ENCODE results near the gene PTF1A. TPM values are rescaled to one million over a fixed set of nuclear protein-coding genes. Genes with fewer than 3 reads are reported as not detected.

The PTF1A gene
- total RNA-seq, 1 experiment from 2014 or later = not detected

DNA sequence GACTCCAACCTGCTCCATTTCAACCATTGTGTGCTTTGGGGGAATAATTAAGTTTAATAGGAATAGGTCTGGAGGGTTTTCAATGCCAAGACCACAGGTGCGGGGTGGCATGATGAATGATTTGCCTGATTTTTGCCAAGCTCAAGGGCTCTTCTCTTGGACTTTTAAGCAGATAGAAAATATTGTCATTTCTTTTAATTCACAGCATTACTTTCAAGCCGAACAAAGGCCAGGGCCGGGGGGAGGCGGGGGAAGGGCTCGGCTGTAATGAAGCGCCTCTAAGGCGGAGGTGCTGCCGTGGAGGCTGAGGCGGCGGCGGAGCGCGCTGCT lies 6.5 kb downstream of the PTF1A start:
- no peaks in the 10 kb centered on the region for H3K4me1 ChIP-seq (ENCODE audit: low read length)
- no peak overlapping the region for H3K27ac ChIP-seq (ENCODE audit: low read length)
- DNase-seq = no peak
- H3K9me3 ChIP-seq (ENCODE audit: low read length) = no peaks in the 10 kb centered on the region
- H2AFZ ChIP-seq (ENCODE audit: low read length) = no peak overlapping the region
- H4K20me1 ChIP-seq (ENCODE audit: insufficient read depth, low read depth, low read length) = no peaks in the 10 kb centered on the region
- H3K36me3 ChIP-seq (ENCODE audit: insufficient read depth, low read length) = no peaks in the 10 kb centered on the region
- H3K79me2 ChIP-seq (ENCODE audit: low read length) = no peaks in the 10 kb centered on the region
- H3K4me3 ChIP-seq (ENCODE audit: low read length) = no peak overlapping the region
- H3K4me2 ChIP-seq (ENCODE audit: low read depth, low read length, poor library complexity, severe bottlenecking) = no peak overlapping the region
- no peak overlapping the region for H3K9ac ChIP-seq (ENCODE audit: low read length)
- no peaks in the 10 kb centered on the region for H3K9me2 ChIP-seq (replicated peaks; ENCODE audit: insufficient read depth, low read length)
- H3K27me3 ChIP-seq (ENCODE audit: low read length) = no peaks in the 10 kb centered on the region

DNA sequence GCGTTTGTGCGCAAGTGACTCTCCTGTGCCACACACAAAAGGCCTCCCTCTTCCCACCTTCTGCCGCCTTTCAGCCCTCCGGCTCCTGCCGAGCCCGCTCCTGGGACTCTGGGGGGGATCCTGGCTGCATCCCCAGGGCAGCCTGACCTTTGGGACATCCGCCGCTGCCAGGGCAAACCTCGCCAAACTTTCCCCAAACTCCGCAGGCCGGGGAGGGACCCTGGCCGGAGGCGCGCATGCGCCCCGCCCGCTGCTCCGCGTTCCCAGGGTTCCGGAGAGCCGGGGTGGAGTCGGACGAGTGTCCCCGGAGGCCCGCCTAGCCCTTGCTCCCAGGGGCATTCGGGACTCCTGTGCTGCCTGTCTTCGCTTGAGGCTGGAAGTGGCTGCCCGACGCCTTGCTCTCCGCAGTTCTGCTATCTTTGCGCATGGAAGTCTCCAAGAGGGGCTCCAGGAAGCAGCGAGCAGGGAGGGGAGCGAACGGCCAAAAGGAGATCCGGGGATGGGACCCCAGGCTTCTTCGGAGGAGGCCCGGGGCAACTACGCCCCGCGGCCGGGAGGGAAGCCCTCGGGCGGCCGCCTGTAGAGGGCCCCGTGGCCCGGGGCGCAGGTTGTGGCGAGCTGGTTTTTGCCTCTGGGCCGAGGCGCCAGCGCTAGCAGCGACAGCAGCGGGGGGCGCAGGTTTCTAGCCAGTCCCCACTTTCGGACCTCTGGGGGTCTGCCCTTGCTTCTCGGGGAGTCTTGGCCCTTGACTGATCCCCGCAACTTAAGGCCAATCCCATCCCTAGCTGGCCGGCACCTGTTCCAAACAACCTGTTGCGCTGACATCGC lies 7.0 kb downstream of the PTF1A start:
- no peaks in the 10 kb centered on the region for H3K9me2 ChIP-seq (replicated peaks; ENCODE audit: insufficient read depth, low read length)
- no peaks in the 10 kb centered on the region for H3K36me3 ChIP-seq (ENCODE audit: insufficient read depth, low read length)
- no peaks in the 10 kb centered on the region for H4K20me1 ChIP-seq (ENCODE audit: insufficient read depth, low read depth, low read length)
- no peaks in the 10 kb centered on the region for H3K4me1 ChIP-seq (ENCODE audit: low read length)
- no peak overlapping the region for H2AFZ ChIP-seq (ENCODE audit: low read length)
- no peak overlapping the region for H3K4me2 ChIP-seq (ENCODE audit: low read depth, low read length, poor library complexity, severe bottlenecking)
- H3K79me2 ChIP-seq (ENCODE audit: low read length) = no peaks in the 10 kb centered on the region
- no peak overlapping the region for H3K4me3 ChIP-seq (ENCODE audit: low read length)
- H3K27ac ChIP-seq (ENCODE audit: low read length) = no peak overlapping the region
- no peaks in the 10 kb centered on the region for H3K27me3 ChIP-seq (ENCODE audit: low read length)
- H3K9me3 ChIP-seq (ENCODE audit: low read length) = no peaks in the 10 kb centered on the region
- no peak overlapping the region for H3K9ac ChIP-seq (ENCODE audit: low read length)
- DNase-seq = no peak

DNA sequence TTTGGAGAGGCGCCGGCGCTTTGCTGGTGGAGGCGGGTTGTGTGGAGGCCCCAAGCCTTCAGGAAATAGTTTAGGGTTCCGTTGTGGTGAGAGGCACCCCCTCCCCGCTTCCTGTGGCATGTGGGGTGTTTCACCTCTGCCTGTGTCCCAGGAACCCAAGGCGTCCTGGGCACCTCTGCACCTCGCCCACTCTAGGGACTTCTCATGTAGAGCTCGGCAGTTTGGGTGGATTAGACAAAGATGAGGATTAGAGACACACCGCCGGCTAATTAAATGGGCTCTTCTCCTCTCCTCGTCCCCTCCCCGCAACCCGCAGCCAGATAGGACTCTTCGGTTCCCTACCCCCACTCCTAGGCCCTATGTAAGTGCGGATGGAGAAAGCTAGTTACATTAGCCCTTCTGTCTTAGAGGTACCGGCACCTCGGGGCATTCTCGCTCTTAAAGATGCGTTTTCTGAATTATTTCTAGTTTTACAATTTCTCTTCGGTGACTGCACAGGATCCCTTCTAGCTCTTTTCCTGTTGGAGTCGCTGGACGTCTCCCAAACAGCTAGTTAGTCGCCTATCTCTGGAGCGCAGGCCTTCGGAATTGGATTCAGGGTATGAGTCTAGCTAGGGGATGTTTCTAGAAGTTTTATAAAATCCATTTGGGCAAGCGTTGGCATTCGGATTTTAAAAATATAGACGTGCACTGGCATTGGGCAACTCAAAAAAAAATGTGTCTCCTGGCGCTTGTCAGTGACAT lies 7.8 kb downstream of the PTF1A start:
- no peak overlapping the region for H2AFZ ChIP-seq (ENCODE audit: low read length)
- H3K36me3 ChIP-seq (ENCODE audit: insufficient read depth, low read length) = no peaks in the 10 kb centered on the region
- no peaks in the 10 kb centered on the region for H4K20me1 ChIP-seq (ENCODE audit: insufficient read depth, low read depth, low read length)
- H3K9me3 ChIP-seq (ENCODE audit: low read length) = no peaks in the 10 kb centered on the region
- H3K79me2 ChIP-seq (ENCODE audit: low read length) = no peaks in the 10 kb centered on the region
- H3K4me2 ChIP-seq (ENCODE audit: low read depth, low read length, poor library complexity, severe bottlenecking) = no peak overlapping the region
- no peaks in the 10 kb centered on the region for H3K27me3 ChIP-seq (ENCODE audit: low read length)
- H3K9me2 ChIP-seq (replicated peaks; ENCODE audit: insufficient read depth, low read length) = no peaks in the 10 kb centered on the region
- no peak overlapping the region for H3K4me3 ChIP-seq (ENCODE audit: low read length)
- H3K27ac ChIP-seq (ENCODE audit: low read length) = no peak overlapping the region
- no peak overlapping the region for H3K9ac ChIP-seq (ENCODE audit: low read length)
- DNase-seq = no peak
- H3K4me1 ChIP-seq (ENCODE audit: low read length) = no peaks in the 10 kb centered on the region

DNA sequence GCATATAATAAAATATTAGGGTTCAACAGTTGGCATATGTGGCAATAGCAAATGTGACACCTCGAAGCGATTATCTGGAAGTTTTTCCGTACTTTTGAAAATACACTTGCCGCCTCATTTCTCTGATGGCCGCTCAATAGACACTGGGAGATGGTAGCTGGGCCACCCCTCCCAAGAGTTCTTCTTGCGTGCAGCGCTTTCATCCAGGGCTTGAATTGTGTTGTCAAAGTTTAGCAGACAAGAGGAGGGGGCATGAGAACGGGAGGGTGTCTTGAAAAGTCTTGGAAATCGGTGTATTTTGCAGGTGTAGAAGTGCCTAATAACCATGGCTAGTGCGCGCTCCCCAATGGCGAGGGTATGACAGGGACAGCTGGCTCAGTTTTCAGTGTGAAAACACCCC lies 8.5 kb downstream of the PTF1A start:
- Histone ChIP-seq H3K27ac (ENCODE audit: low read length) (no peak overlapping the region), H3K4me2 (ENCODE audit: low read depth, low read length, poor library complexity, severe bottlenecking) (no peak overlapping the region), H3K9me3 (ENCODE audit: low read length) (no peaks in the 10 kb centered on the region), H3K27me3 (ENCODE audit: low read length) (no peaks in the 10 kb centered on the region), H4K20me1 (ENCODE audit: insufficient read depth, low read depth, low read length) (no peaks in the 10 kb centered on the region), H3K4me1 (ENCODE audit: low read length) (no peaks in the 10 kb centered on the region), H3K79me2 (ENCODE audit: low read length) (no peaks in the 10 kb centered on the region), H3K9ac (ENCODE audit: low read length) (no peak overlapping the region), H3K36me3 (ENCODE audit: insufficient read depth, low read length) (no peaks in the 10 kb centered on the region), H3K4me3 (ENCODE audit: low read length) (no peak overlapping the region), H3K9me2 (replicated peaks; ENCODE audit: insufficient read depth, low read length) (no peaks in the 10 kb centered on the region), H2AFZ (ENCODE audit: low read length) (no peak overlapping the region)
- DNase-seq = no peak

DNA sequence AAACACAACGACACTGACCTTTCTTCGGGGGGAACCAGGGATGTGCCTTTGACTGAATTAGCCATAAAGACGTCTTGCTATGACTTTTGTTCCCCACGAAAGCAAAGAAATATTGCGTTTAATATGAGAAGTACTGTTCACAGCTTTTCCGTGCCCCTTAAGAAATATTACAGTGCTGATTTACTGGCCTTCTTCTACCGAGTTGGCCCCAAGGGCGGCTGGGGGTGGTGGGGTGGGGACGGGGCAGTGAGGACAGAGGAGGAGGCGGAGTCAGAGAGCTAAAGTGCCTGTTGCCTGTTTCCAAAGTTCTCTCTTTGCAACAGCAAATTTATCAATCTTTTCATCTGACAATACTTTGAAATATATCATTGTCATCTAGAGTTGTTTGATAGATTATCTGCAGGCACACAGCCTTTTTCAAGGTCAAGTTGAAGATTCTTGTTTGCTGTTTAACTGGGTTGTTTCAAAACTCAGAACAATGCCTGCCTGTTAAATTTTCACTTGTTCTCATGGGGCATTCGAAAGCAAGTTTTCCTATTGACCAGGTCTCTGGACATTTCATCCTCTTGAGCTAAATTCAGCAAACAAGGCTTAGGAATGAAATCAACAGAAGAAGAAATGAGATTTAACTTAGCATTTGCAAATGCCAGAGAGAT lies 9.0 kb downstream of the PTF1A start:
- no peak overlapping the region for H3K27ac ChIP-seq (ENCODE audit: low read length)
- no peak overlapping the region for H3K4me2 ChIP-seq (ENCODE audit: low read depth, low read length, poor library complexity, severe bottlenecking)
- no peaks in the 10 kb centered on the region for H3K27me3 ChIP-seq (ENCODE audit: low read length)
- H3K4me1 ChIP-seq (ENCODE audit: low read length) = no peaks in the 10 kb centered on the region
- H3K9me2 ChIP-seq (replicated peaks; ENCODE audit: insufficient read depth, low read length) = no peaks in the 10 kb centered on the region
- H2AFZ ChIP-seq (ENCODE audit: low read length) = no peak overlapping the region
- H3K4me3 ChIP-seq (ENCODE audit: low read length) = no peak overlapping the region
- DNase-seq = no peak
- no peaks in the 10 kb centered on the region for H3K9me3 ChIP-seq (ENCODE audit: low read length)
- H3K79me2 ChIP-seq (ENCODE audit: low read length) = no peaks in the 10 kb centered on the region
- H4K20me1 ChIP-seq (ENCODE audit: insufficient read depth, low read depth, low read length) = no peaks in the 10 kb centered on the region
- H3K9ac ChIP-seq (ENCODE audit: low read length) = no peak overlapping the region
- H3K36me3 ChIP-seq (ENCODE audit: insufficient read depth, low read length) = no peaks in the 10 kb centered on the region

DNA sequence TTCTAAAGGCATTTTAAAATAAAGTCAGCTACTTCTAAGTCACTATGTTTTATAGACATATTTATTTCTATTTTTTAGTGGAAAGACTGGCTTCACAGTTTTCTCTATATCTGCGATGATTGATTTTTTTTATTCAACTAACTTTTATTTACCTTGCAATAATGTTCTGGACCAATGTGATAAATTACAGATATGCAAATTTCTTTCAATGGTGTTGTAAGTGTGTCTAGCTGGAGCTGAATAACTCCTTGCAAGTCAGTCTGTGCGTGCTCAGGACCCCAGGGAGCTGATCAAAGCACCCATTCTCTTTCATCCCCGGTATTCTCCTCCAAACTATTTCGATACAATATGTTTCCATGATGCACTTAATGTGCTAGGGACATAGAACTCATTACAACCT lies 9.7 kb downstream of the PTF1A start:
- Histone ChIP-seq H2AFZ (ENCODE audit: low read length) (no peak overlapping the region), H3K79me2 (ENCODE audit: low read length) (no peaks in the 10 kb centered on the region), H3K9me2 (replicated peaks; ENCODE audit: insufficient read depth, low read length) (no peaks in the 10 kb centered on the region), H3K36me3 (ENCODE audit: insufficient read depth, low read length) (no peaks in the 10 kb centered on the region), H3K4me3 (ENCODE audit: low read length) (no peak overlapping the region), H3K27ac (ENCODE audit: low read length) (no peak overlapping the region), H3K4me2 (ENCODE audit: low read depth, low read length, poor library complexity, severe bottlenecking) (no peak overlapping the region), H3K27me3 (ENCODE audit: low read length) (no peaks in the 10 kb centered on the region), H3K9me3 (ENCODE audit: low read length) (no peaks in the 10 kb centered on the region), H3K4me1 (ENCODE audit: low read length) (no peaks in the 10 kb centered on the region), H3K9ac (ENCODE audit: low read length) (no peak overlapping the region), H4K20me1 (ENCODE audit: insufficient read depth, low read depth, low read length) (no peaks in the 10 kb centered on the region)
- no peak for DNase-seq

DNA sequence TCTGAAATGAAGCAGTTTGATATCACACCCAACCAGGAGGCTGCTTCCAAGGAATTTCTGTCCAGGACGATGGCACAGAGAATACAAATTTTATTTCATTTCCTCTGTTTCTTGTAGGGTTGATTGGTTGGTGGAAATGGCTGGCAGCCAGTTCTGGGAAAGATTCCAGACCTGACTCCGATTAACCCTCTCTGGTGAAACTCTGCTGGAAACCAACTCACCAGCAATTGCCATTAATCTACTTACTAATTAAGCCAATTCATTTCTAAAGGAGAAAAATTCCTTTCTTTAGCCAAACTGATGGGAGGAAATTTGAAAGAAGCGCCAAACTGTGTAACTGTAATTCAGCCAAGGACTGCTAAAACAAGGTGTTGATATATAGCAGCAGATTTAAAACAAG lies 10.7 kb downstream of the PTF1A start:
- Histone ChIP-seq H3K36me3 (ENCODE audit: insufficient read depth, low read length) (no peaks in the 10 kb centered on the region), H3K79me2 (ENCODE audit: low read length) (no peaks in the 10 kb centered on the region), H3K9ac (ENCODE audit: low read length) (no peak overlapping the region), H3K9me3 (ENCODE audit: low read length) (no peaks in the 10 kb centered on the region), H3K4me3 (ENCODE audit: low read length) (no peak overlapping the region), H2AFZ (ENCODE audit: low read length) (no peak overlapping the region), H3K9me2 (replicated peaks; ENCODE audit: insufficient read depth, low read length) (no peaks in the 10 kb centered on the region), H3K4me2 (ENCODE audit: low read depth, low read length, poor library complexity, severe bottlenecking) (no peak overlapping the region), H3K27ac (ENCODE audit: low read length) (no peak overlapping the region), H4K20me1 (ENCODE audit: insufficient read depth, low read depth, low read length) (no peaks in the 10 kb centered on the region), H3K27me3 (ENCODE audit: low read length) (no peaks in the 10 kb centered on the region), H3K4me1 (ENCODE audit: low read length) (no peaks in the 10 kb centered on the region)
- DNase-seq = no peak

All from Karpas-422 (cell line).